Measurements from ENCODE around the gene SH3RF1. TPM values are rescaled to one million over a fixed set of nuclear protein-coding genes. Genes with fewer than 3 reads are reported as not detected.

SH3RF1 gene
- total RNA-seq, 1 donor from 2014 or later = 19.6 TPM

DNA sequence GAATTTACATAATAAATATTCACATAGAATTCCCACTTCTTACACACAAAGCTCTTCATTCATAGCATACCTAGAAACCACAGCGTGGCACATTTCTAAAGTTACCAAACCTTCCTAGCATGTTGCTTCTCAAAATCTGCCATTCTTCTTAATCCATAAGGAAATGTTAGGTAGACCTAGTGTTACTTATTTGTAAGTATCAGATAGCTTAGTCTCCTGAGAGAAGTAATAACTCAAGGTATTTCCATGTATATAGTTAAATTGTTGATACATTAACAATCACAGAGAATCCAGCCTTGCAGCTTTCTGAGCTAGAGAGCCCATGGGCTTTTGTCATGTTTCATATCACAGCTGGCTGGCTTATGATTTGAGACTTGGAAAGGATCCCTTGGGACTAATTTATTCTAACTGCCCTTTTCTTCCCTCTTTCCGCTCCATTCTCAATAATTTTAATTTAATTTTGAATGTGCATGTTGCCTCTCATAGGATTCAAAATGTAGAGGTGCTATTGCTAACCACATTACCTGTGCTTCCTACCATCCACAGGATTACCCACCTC lies 17.6 kb downstream of the SH3RF1 start:
- Mint-ChIP-seq H3K27ac (peak overlapping the region; percentile 54), H3K4me1 (peaks cover 67% of the 10 kb centered on the region), H3K9me3 (no peaks in the 10 kb centered on the region), H3K4me3 (no peak overlapping the region), H3K27me3 (ENCODE audit: low read depth) (no peaks in the 10 kb centered on the region), H3K36me3 (peaks cover 1% of the 10 kb centered on the region)
- no peak for DNase-seq (ENCODE audit: low spot score in 2 of 2, unreplicated experiment in 2 of 2)
- TF ChIP-seq, protein P1, sequence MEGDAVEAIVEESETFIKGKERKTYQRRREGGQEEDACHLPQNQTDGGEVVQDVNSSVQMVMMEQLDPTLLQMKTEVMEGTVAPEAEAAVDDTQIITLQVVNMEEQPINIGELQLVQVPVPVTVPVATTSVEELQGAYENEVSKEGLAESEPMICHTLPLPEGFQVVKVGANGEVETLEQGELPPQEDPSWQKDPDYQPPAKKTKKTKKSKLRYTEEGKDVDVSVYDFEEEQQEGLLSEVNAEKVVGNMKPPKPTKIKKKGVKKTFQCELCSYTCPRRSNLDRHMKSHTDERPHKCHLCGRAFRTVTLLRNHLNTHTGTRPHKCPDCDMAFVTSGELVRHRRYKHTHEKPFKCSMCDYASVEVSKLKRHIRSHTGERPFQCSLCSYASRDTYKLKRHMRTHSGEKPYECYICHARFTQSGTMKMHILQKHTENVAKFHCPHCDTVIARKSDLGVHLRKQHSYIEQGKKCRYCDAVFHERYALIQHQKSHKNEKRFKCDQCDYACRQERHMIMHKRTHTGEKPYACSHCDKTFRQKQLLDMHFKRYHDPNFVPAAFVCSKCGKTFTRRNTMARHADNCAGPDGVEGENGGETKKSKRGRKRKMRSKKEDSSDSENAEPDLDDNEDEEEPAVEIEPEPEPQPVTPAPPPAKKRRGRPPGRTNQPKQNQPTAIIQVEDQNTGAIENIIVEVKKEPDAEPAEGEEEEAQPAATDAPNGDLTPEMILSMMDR (IDR thresholded peaks at IDR 0.05; ENCODE audit: unreplicated experiment) = no peak

DNA sequence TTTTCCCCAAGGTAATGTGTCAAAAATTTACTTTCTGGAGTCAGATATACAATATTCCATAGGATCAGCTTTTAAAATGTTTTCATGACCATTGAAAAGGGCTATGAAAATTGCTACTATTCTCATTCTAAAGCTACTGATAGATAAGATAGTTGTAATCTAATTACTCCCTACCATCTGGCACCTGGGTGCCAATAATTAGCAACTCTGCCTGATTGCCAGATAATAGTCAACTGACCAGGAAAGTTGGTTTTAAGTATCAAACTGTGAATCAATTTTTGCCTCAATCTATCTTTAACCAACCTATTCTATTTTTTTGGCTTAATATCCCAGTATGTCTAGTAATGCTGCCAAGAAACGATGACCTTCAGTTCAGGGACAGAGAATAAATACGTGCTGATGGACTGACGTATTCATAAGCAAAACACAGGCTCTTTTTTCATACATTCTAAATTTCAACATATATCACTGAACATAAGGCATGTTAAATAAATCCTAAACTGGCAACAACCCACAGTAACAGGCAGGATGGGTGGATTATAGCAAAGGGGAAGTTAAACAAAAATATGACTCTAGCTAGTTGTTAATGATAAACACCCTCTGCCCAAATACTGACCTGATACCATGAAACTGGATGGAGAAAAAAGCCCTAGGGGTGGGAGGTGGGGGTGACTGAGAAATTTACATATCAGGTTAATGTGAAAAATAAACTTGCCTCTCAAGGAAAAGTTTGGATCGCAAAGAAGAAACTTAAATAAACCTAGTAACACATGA lies 18.2 kb downstream of the SH3RF1 start:
- Mint-ChIP-seq H3K27me3 (ENCODE audit: low read depth) (no peaks in the 10 kb centered on the region), H3K4me3 (no peak overlapping the region), H3K36me3 (peaks cover 3% of the 10 kb centered on the region), H3K9me3 (peaks cover 1% of the 10 kb centered on the region), H3K27ac (peak overlapping the region; percentile 71), H3K4me1 (peaks cover 62% of the 10 kb centered on the region)
- TF ChIP-seq, protein P1 (IDR thresholded peaks at IDR 0.05; ENCODE audit: unreplicated experiment) = no peak
- no peak for DNase-seq (ENCODE audit: low spot score in 2 of 2, unreplicated experiment in 2 of 2)

DNA sequence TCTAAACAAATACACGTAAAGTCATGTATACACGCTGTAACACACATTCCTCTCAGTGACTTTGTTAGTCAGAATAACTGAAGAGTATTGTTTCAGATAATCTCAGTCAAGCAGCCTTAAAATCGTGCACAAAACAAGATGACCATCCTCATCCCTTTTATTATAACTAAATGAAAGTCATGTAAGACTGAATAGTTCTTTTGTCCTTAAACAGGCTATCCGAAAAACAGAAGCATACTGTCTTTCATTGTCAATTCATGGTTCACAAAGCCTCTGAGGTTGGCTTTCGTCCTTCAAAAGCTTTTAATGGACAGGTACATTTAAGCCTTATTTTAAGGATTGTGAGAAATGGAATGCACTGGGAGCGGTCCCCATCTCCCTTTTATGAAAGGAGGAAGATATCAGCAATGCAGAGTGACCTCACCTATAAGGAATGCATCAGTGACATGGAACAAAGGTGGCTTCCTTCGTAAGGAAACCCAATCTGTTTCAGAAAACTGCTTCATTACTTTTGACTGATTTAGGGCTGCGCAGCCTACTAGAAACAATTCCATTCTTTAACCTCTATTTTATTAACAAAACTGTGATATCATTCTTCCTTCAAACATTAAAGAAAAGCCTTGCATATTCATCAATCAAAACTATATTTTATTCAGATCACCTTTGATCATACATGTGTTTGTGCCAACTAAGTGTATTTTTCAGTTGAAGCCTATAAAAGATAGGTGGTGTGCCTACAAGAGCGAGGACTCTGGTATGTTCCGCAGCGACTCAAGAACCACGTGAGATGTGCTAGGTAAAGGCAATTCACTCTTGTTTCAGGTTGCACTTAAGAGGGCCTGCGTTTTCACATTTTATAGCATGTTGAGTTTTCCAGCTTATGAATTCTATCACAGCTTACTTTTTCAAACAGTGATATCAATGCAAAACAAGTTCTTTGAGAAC lies 19.2 kb downstream of the SH3RF1 start:
- Mint-ChIP-seq H3K27ac (peak overlapping the region; percentile 71), H3K9me3 (peaks cover 4% of the 10 kb centered on the region), H3K4me1 (peaks cover 64% of the 10 kb centered on the region), H3K27me3 (ENCODE audit: low read depth) (no peaks in the 10 kb centered on the region), H3K36me3 (peaks cover 6% of the 10 kb centered on the region), H3K4me3 (no peak overlapping the region)
- DNase-seq (ENCODE audit: low spot score in 2 of 2, unreplicated experiment in 2 of 2) = no peak
- TF ChIP-seq, protein P1 (IDR thresholded peaks at IDR 0.05; ENCODE audit: unreplicated experiment) = no peak

DNA sequence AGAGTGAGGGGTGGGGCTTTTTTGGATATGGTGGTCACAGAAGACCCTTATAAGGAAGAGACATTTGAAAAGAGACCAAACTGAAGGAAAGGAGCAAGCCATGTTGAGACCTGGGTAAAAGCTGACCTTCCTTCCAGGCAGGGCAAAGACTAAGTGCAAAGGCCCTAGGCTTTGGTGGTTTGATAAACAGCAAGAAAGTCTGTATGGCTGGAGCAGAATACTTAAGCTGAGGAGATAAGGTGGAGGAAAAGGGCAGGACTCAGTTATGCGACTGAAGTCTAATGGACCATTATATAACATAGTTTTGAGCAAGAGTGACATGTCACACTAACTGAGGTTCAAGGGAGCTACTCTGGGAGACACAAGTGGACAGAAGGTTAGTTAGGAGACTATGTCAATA lies 20.0 kb downstream of the SH3RF1 start:
- peaks cover 6% of the 10 kb centered on the region for H3K36me3 Mint-ChIP-seq
- no peak overlapping the region for H3K4me3 Mint-ChIP-seq
- TF ChIP-seq, protein P1 (IDR thresholded peaks at IDR 0.05; ENCODE audit: unreplicated experiment) = no peak
- H3K9me3 Mint-ChIP-seq = peaks cover 4% of the 10 kb centered on the region
- H3K27ac Mint-ChIP-seq = peak overlapping the region; percentile 76
- peaks cover 71% of the 10 kb centered on the region for H3K4me1 Mint-ChIP-seq
- no peak for DNase-seq (ENCODE audit: low spot score in 2 of 2, unreplicated experiment in 2 of 2)
- H3K27me3 Mint-ChIP-seq (ENCODE audit: low read depth) = no peaks in the 10 kb centered on the region

DNA sequence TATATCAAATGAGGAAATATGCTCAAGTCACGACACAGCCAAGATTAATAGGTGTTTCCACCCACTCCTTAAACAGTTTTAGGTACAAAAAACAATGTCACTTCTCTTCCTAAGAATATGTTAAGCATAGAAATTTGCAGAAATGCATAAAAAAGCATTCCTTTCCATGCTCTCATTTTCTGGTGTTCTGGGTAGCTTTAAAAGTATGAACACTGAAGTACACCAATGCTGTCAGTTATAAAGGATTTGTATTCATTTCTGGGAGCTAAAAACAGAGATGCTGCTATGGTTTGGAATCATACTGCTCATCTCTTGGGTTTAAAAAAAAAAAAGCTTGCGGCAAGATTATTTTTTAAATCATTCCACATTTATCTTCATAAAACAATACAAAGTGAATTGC lies 20.8 kb downstream of the SH3RF1 start:
- no peak for DNase-seq (ENCODE audit: low spot score in 2 of 2, unreplicated experiment in 2 of 2)
- H3K9me3 Mint-ChIP-seq = peaks cover 4% of the 10 kb centered on the region
- peaks cover 6% of the 10 kb centered on the region for H3K36me3 Mint-ChIP-seq
- peak overlapping the region; percentile 11 for H3K27ac Mint-ChIP-seq
- TF ChIP-seq, protein P1 (IDR thresholded peaks at IDR 0.05; ENCODE audit: unreplicated experiment) = no peak
- H3K27me3 Mint-ChIP-seq (ENCODE audit: low read depth) = no peaks in the 10 kb centered on the region
- H3K4me3 Mint-ChIP-seq = no peak overlapping the region
- H3K4me1 Mint-ChIP-seq = peaks cover 71% of the 10 kb centered on the region
